Activated CD4-positive, alpha-beta memory T cell treated with anti-CD3 and anti-CD28 coated beads, Interleukin-2, amount 10 ng/mL, durations not matched to agents 7 days and 5 days (primary cell): ENCODE results near the gene C21orf58. TPM values are rescaled to one million over a fixed set of nuclear protein-coding genes. Genes with fewer than 3 reads are reported as not detected.
A peak's percentile ranks its signal among the peaks of the same experiment; 100 is the strongest.

ENCODE experiments used
- CTCF ChIA-PET: fragments of 350-600 bp; sonication (Branson Sonifier 250); formaldehyde crosslinking; loops from one replicate; lab custom pipeline; 2021; ENCODE audit warnings: antibody characterized with exemption, inconsistent platforms; lab: Charles Lee
- POLR2A ChIA-PET: fragments of 350-600 bp; sonication (Branson Sonifier 250); formaldehyde crosslinking; loops from one replicate; lab custom pipeline; 2021; ENCODE audit warnings: antibody characterized with exemption; lab: Charles Lee
- DNase-seq: peaks from one replicate; pipeline ENCODE4 v3.0.0-alpha.2; 2020
- H3K27ac Mint-ChIP-seq: one replicate; pipeline ENCODE4 v1.8.0; 2021; ENCODE audit warnings: mild to moderate bottlenecking, mixed read lengths
- H3K27me3 Mint-ChIP-seq: one replicate; pipeline ENCODE4 v1.8.0; 2021; ENCODE audit warnings: mixed read lengths
- H3K36me3 Mint-ChIP-seq: one replicate; pipeline ENCODE4 v1.8.0; 2021; ENCODE audit warnings: low read depth, mixed read lengths
- H3K4me1 Mint-ChIP-seq: one replicate; pipeline ENCODE4 v1.8.0; 2021; ENCODE audit warnings: mixed read lengths
- H3K4me3 Mint-ChIP-seq: one replicate; pipeline ENCODE4 v1.8.0; 2021; ENCODE audit warnings: mild to moderate bottlenecking, mixed read lengths
- H3K9me3 Mint-ChIP-seq: one replicate; pipeline ENCODE4 v1.8.0; 2021; ENCODE audit warnings: mixed read lengths
- total RNA-seq, 2 experiments: library from RNA; stranded (reverse); gene quantifications; one replicate each; pipeline ENCODE4 v1.2.3, GENCODE V29; 2021

Gene C21orf58
- total RNA-seq, 2 experiments from 2014 or later, result 47.7 to 49.4 TPM

GRCh38 chr21:46273341-46273740, 50.3 kb downstream of the C21orf58 start:
- Mint-ChIP-seq H3K9me3 (no peaks in the 10 kb centered on the region), H3K27ac (no peak overlapping the region), H3K4me3 (no peak overlapping the region), H3K4me1 (no peaks in the 10 kb centered on the region), H3K36me3 (peaks cover 64% of the 10 kb centered on the region), H3K27me3 (no peaks in the 10 kb centered on the region)
- POLR2A ChIA-PET, result no interaction called here
- DNase-seq, result no peak
- CTCF ChIA-PET, result no interaction called here

DNA sequence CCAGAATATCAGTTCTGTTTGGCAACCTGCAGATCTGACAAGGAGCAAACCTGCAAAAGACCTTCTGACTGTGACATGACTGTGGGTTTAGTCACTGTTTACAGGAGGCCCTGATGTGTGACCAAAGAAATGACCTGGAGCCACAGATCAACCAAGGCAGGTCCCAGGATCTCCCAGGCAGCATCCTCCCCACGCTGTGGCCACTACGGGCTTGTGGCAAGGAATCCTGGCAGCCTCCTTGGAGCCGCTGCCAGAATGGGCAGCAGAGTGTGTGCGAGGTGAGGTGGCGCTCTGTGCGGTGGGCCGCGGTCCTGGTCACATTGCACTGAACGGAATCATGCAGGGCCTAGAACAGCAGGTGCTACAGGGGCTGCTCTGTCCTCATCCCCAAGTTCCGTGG, 54.2 kb downstream of the C21orf58 start:
- POLR2A ChIA-PET, result no interaction called here
- CTCF ChIA-PET, result no interaction called here
- Mint-ChIP-seq H3K4me3 (no peak overlapping the region), H3K4me1 (no peaks in the 10 kb centered on the region), H3K27ac (no peak overlapping the region), H3K36me3 (peaks cover 55% of the 10 kb centered on the region), H3K27me3 (no peaks in the 10 kb centered on the region), H3K9me3 (no peaks in the 10 kb centered on the region)
- DNase-seq, result no peak

DNA sequence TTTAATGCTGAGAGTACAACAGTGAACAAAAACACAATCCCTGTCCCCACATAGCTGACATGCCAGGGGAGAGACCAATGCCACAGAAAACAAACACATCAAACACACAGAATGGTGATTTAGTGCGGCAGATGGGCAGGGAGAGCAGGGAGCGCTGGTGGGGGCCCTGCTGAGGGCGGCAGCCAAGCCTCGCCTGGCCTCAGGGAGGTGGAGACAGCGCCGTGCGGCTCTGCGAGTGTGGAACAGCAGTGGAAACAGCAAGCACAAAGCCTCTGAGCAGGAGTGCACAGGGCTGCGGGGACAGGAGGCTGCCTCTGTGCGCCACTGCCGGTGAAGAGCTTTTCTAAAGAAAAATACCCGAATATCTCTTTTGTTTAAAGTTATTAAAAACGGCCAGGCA, 55.3 kb downstream of the C21orf58 start:
- no peak for DNase-seq
- POLR2A ChIA-PET, result interaction anchor here (1.3 kb wide), 1 partner anchor 17 kb away, joined by 5 read pairs; the partner anchor contains the start of gene MCM3AP
- no peaks in the 10 kb centered on the region for H3K9me3 Mint-ChIP-seq
- peaks cover 48% of the 10 kb centered on the region for H3K36me3 Mint-ChIP-seq
- no peaks in the 10 kb centered on the region for H3K27me3 Mint-ChIP-seq
- no peaks in the 10 kb centered on the region for H3K4me1 Mint-ChIP-seq
- no peak overlapping the region for H3K4me3 Mint-ChIP-seq
- CTCF ChIA-PET, result no interaction called here
- no peak overlapping the region for H3K27ac Mint-ChIP-seq

DNA sequence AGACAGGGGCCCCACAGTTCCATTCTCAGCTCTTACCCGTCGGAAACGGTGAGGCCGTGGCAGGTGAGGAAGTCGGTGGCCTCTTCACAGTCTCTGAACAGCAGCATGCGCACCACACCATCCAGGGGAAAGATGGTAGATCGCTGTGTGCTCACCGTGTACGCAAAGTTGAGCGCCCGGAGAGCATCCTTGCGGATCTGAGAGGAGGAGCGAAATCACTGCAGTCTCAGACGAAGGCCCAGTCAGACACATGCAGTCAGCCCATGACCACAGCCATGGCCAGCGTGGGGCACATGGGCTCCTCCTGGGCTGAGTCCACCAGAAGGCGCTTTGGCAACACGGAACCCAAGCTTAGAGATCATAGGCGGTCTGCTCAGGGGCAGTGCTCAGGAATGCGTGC, 56.7 kb downstream of the C21orf58 start:
- H3K27ac Mint-ChIP-seq, result no peak overlapping the region
- H3K4me1 Mint-ChIP-seq, result no peaks in the 10 kb centered on the region
- CTCF ChIA-PET, result no interaction called here

DNA sequence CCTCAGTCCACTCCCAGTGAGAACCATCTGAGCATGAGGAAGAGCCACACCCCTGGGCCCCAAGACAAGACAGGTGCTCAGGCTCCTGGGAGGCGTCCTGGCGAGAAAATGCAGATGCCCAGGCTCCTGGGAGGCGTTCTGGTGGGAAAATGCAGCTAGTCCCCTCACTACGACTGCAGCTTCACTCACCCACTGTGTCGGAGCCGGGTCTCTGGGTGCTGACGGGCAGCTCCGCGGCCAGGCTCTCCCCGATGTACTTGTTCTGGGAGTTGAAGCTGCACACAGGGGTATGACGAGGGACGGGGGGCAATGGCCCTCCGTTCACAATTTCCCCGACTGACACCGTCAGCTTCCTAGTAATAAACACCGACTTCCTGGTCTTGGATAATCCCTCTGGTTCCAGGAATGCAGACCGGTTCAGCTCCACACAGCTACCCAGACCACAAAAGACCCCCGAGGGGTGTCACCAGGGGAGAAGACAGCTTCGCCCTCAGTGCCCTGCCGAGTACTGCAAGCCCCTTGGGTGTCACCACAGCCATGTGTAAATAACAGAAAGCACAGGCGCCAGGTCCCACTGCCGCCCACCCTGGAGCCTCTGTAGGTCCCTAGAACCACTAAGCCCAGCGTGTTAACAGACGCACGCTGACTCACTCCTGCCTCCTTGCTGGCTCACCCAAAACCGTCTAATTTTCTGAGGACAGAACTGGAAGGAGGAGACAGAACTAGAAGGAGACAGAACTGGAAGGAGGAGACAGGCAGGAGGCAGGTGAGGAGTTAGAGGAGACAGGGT, 57.7 kb downstream of the C21orf58 start:
- Mint-ChIP-seq H3K27ac (no peak overlapping the region), H3K27me3 (no peaks in the 10 kb centered on the region), H3K9me3 (no peaks in the 10 kb centered on the region), H3K4me3 (no peak overlapping the region), H3K4me1 (no peaks in the 10 kb centered on the region), H3K36me3 (peaks cover 38% of the 10 kb centered on the region)
- ChIA-PET POLR2A (no interaction called here), CTCF (interaction anchor here (1.5 kb wide), 1 partner anchor 18 kb away, joined by 3 read pairs; no protein-coding TSS in a partner anchor)
- DNase-seq, result no peak

More for the DNA sequence above, 56.7 kb downstream of the C21orf58 start:
- POLR2A ChIA-PET, result no interaction called here
- Mint-ChIP-seq H3K36me3 (peaks cover 38% of the 10 kb centered on the region), H3K27me3 (no peaks in the 10 kb centered on the region), H3K4me3 (no peak overlapping the region), H3K9me3 (no peaks in the 10 kb centered on the region)
- no peak for DNase-seq

DNA sequence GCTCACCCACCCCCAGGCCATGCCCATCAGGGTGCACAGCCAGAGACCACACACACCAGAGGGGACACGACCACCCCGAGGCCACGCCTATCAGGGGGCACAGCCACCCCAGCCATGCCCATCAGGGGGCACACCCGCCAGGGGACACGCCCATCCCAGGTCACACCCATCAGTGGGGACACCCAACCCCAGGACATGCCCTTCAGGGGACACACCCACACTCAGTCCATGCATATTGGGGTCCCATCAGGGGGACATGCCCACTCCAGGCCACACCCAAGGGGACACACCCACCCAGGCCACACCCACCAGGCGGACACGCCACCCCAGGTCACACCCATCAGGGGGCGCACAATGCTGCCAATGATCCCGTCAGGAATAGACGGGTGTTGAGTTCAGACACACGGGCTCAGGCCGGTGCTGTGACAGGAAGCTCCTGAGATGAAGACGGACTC, 59.0 kb downstream of the C21orf58 start:
- no peak overlapping the region for H3K27ac Mint-ChIP-seq
- H3K4me3 Mint-ChIP-seq, result no peak overlapping the region
- ChIA-PET POLR2A (no interaction called here), CTCF (interaction anchor here (1.5 kb wide), 1 partner anchor 19 kb away, joined by 3 read pairs; no protein-coding TSS in a partner anchor)
- no peaks in the 10 kb centered on the region for H3K27me3 Mint-ChIP-seq
- DNase-seq, result no peak
- H3K36me3 Mint-ChIP-seq, result peaks cover 31% of the 10 kb centered on the region
- no peaks in the 10 kb centered on the region for H3K9me3 Mint-ChIP-seq
- H3K4me1 Mint-ChIP-seq, result no peaks in the 10 kb centered on the region

GRCh38 chr21:46264046-46264689, 59.5 kb downstream of the C21orf58 start:
- H3K36me3 Mint-ChIP-seq, result peaks cover 31% of the 10 kb centered on the region
- ChIA-PET CTCF (interaction anchor here (0.6 kb wide), 1 partner anchor 11 kb away, joined by 3 read pairs; no protein-coding TSS in a partner anchor), POLR2A (no interaction called here)

DNA sequence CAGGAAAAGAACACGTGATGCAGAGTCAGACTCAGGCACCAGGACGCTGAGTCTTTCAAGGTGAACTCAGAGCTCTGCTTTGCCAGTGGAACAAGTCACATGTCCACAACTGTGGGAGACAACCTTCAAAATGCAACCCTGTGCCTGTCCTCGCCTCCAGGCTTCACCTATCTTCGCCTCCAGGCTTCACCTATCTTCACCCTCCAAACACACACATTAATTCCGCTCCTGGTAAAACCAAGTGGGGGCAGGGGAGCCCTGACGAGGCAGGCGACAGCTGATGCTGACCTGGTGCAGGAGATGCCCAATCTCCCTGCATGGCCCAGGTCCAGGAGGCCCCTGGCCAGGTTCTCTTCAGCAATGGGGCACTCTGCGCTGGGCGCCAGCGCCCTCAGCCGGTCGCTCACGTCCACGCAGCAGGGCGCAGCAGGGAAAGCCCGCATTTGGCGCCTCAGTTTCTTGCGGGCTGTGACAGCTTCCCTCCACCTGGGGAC, 67.1 kb downstream of the C21orf58 start:
- ChIA-PET CTCF (no interaction called here), POLR2A (no interaction called here)
- H3K27me3 Mint-ChIP-seq, result no peaks in the 10 kb centered on the region
- no peak for DNase-seq
- H3K4me1 Mint-ChIP-seq, result peaks cover 25% of the 10 kb centered on the region
- no peak overlapping the region for H3K27ac Mint-ChIP-seq
- no peaks in the 10 kb centered on the region for H3K9me3 Mint-ChIP-seq
- H3K4me3 Mint-ChIP-seq, result no peak overlapping the region
- H3K36me3 Mint-ChIP-seq, result peaks cover 74% of the 10 kb centered on the region

More at GRCh38 chr21:46264046-46264689, 59.5 kb downstream of the C21orf58 start:
- Mint-ChIP-seq H3K9me3 (no peaks in the 10 kb centered on the region), H3K4me1 (no peaks in the 10 kb centered on the region), H3K27ac (peak overlapping the region; percentile 19), H3K4me3 (no peak overlapping the region), H3K27me3 (no peaks in the 10 kb centered on the region)
- DNase-seq, result no peak

GRCh38 chr21:46255758-46256337, 67.8 kb downstream of the C21orf58 start:
- POLR2A ChIA-PET, result no interaction called here
- no peaks in the 10 kb centered on the region for H3K27me3 Mint-ChIP-seq
- CTCF ChIA-PET, result no interaction called here
- H3K36me3 Mint-ChIP-seq, result peaks cover 75% of the 10 kb centered on the region
- no peak overlapping the region for H3K27ac Mint-ChIP-seq
- no peak overlapping the region for H3K4me3 Mint-ChIP-seq
- H3K9me3 Mint-ChIP-seq, result no peaks in the 10 kb centered on the region
- DNase-seq, result no peak
- peaks cover 30% of the 10 kb centered on the region for H3K4me1 Mint-ChIP-seq

DNA sequence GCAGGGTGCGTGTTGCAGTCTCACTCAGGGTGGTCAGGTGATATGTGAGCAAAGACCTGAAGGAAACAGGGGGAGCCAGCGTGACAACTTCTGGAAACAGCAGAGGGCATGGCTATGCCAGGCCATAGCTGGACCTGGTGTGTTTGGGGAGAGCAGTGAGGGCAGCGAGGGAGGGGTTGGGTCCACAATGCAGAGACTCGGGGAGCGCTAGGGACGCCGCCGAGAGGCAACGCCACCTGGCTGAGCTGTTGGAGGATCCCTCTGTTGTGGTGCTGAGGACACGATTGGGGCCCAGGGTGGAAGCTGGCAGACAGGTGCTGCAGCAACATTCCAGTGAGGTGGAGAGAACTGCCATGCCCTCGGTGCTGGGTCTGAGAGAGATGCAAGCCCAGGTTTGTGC, 68.5 kb downstream of the C21orf58 start:
- ChIA-PET CTCF (no interaction called here), POLR2A (interaction anchor here (0.8 to 2.1 kb wide), 3 partner anchors 29 to 202 kb away, joined by 3 to 6 read pairs (median 3); no protein-coding TSS in a partner anchor)
- H3K4me1 Mint-ChIP-seq, result peaks cover 37% of the 10 kb centered on the region
- peak overlapping the region; percentile 87 for H3K27ac Mint-ChIP-seq
- no peaks in the 10 kb centered on the region for H3K27me3 Mint-ChIP-seq
- no peak overlapping the region for H3K4me3 Mint-ChIP-seq
- H3K36me3 Mint-ChIP-seq, result peaks cover 78% of the 10 kb centered on the region
- no peaks in the 10 kb centered on the region for H3K9me3 Mint-ChIP-seq
- no peak for DNase-seq

DNA sequence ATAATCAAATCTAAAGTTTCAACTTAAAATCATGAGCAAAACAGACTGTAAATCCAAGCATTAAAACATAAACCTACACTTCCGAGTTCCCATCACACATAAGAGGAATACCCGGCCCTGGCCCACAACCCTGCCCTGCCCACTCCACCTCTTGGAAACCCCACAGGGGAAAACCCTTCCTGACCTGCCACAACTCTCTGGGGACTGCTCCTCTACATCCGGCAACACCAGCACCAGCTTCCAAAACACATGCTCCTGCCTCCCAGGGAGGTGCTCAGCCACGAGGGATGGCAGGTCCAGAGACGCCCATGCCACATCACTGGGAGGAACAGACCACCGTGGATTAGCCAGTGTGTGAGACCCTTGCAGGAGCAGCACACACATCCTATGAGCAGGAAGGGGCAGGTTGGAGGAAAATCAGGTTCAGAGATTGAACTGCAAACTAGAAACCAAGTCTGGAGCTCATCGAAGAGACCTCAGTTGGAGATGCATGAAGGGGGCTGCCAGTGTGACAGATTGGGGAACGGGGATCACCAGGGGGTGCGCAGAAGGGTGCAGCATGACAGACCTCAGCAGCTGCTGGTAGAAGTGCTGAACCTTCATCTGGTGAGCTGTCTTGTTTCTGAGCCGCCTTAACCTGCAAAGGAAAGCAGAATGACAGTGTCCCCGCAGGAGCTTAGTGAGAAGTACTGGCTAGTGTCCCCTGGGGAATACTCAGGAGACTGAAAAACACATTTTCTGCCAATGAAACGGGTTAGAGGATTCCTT, 69.3 kb downstream of the C21orf58 start:
- no peak for DNase-seq
- Mint-ChIP-seq H3K4me1 (peaks cover 42% of the 10 kb centered on the region), H3K36me3 (peaks cover 86% of the 10 kb centered on the region), H3K4me3 (no peak overlapping the region), H3K27me3 (no peaks in the 10 kb centered on the region), H3K9me3 (no peaks in the 10 kb centered on the region), H3K27ac (peak overlapping the region; percentile 87)
- CTCF ChIA-PET, result interaction anchor here (0.9 to 1.3 kb wide), 5 partner anchors 11 to 111 kb away, joined by 3 to 5 read pairs (median 3); partner anchors contain the start of gene MCM3AP
- POLR2A ChIA-PET, result interaction anchor here (0.8 to 2.1 kb wide), 8 partner anchors 10 to 203 kb away, joined by 3 to 7 read pairs (median 4); partner anchors contain the start of gene YBEY

DNA sequence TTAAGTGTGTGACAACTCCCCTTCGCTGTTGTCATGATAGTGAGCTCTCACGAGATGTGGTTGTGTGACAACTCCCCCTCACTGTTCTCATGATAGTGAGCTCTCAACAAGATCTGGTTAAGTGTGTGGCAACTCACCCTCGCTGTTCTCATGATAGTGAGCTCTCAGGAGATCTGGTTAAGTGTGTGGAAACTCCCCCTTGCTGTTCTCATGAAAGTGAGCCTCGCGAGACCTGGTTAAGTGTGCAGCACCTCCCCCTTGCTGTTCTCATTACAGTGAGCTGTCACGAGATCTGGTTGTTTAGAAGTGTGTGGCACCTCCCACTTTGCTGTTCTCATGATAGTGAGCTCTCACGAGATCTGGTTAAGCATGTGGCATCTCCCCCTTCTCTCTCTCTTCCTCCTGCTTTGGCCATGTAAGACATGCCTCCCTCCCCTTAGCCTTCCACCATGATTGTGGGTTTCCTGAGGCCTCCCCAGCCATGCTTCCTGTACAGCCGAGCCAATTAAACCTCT, 70.0 kb downstream of the C21orf58 start:
- Mint-ChIP-seq H3K4me1 (peaks cover 42% of the 10 kb centered on the region), H3K4me3 (no peak overlapping the region), H3K9me3 (no peaks in the 10 kb centered on the region), H3K27ac (peak overlapping the region; percentile 87), H3K36me3 (peaks cover 88% of the 10 kb centered on the region), H3K27me3 (no peaks in the 10 kb centered on the region)
- ChIA-PET CTCF (interaction anchor here (0.9 to 1.6 kb wide), 7 partner anchors 11 to 280 kb away, joined by 3 to 5 read pairs (median 3); partner anchors contain the start of gene MCM3AP), POLR2A (interaction anchor here (1.2 to 2.1 kb wide), 7 partner anchors 11 to 204 kb away, joined by 3 to 9 read pairs (median 5); partner anchors contain the start of gene YBEY)
- peak; percentile 68 for DNase-seq
